GM23338 (cell line): ENCODE measurements around the gene PIGS. TPM values are rescaled to one million over a fixed set of nuclear protein-coding genes. Genes with fewer than 3 reads are reported as not detected.

Experiments used
- ATAC-seq: fragments of 200-7000 bp; cut with Tn5 transposase; 3 replicates; pipeline ENCODE4 v1.9.1; 2020
- DNase-seq: peaks from one replicate; pipeline ENCODE4 v3.0.0-alpha.2; 2015; ENCODE audit warnings: low spot score
- H2AFZ ChIP-seq: fragments of 200-600 bp; sonication (generic); 2 replicates; pipeline ENCODE4 v1.8.0; 2016; ENCODE audit warnings: antibody characterized with exemption, mild to moderate bottlenecking, moderate library complexity
- H3F3A ChIP-seq: fragments of 200-600 bp; sonication (generic); replicated peaks from 2 replicates; pipeline ENCODE4 v1.8.0; 2017; ENCODE audit warnings: antibody characterized with exemption, mixed run types, low read depth
- H3K27ac ChIP-seq: fragments of 200-600 bp; sonication (generic); 2 replicates; pipeline ENCODE4 v1.6.1; 2016; ENCODE audit warnings: low read depth
- H3K27me3 ChIP-seq: fragments of 200-600 bp; sonication (generic); 2 replicates; pipeline ENCODE4 v1.8.0; 2016; ENCODE audit warnings: mild to moderate bottlenecking, mixed run types, moderate library complexity; ENCODE audit not compliant: insufficient read depth
- H3K36me3 ChIP-seq: fragments of 200-600 bp; sonication (generic); 2 replicates; pipeline ENCODE4 v1.8.0; 2016; ENCODE audit warnings: mild to moderate bottlenecking; ENCODE audit not compliant: insufficient read depth
- H3K4me1 ChIP-seq: fragments of 200-600 bp; sonication (generic); 2 replicates; pipeline ENCODE4 v1.8.0; 2016; ENCODE audit warnings: mild to moderate bottlenecking, moderate library complexity; ENCODE audit not compliant: insufficient read depth
- H3K4me2 ChIP-seq: fragments of 200-600 bp; sonication (generic); 2 replicates; pipeline ENCODE4 v1.7.1; 2017; ENCODE audit warnings: mixed run types
- H3K4me3 ChIP-seq: fragments of 200-600 bp; sonication (generic); 2 replicates; pipeline ENCODE4 v1.6.1; 2016; ENCODE audit warnings: mixed run types
- H3K79me2 ChIP-seq: fragments of 200-600 bp; sonication (generic); replicated peaks from 2 replicates; pipeline ENCODE4 v1.8.0; 2017; ENCODE audit warnings: mild to moderate bottlenecking; ENCODE audit not compliant: insufficient read depth
- H3K9me2 ChIP-seq: fragments of 200-600 bp; sonication (generic); 2 replicates; pipeline ENCODE4 v1.8.0; 2017; ENCODE audit not compliant: insufficient read depth
- H4K20me1 ChIP-seq: fragments of 200-600 bp; sonication (generic); replicated peaks from 2 replicates; pipeline ENCODE4 v1.8.0; 2017; ENCODE audit warnings: mild to moderate bottlenecking; ENCODE audit not compliant: insufficient read depth
- H3K27ac Mint-ChIP-seq: 2 replicates; pipeline ENCODE4 v1.8.0; 2020; ENCODE audit warnings: inconsistent platforms, mild to moderate bottlenecking, moderate library complexity, mixed read lengths
- H3K27me3 Mint-ChIP-seq: 3 replicates; pipeline ENCODE4 v1.8.0; 2022; ENCODE audit warnings: low read depth, mild to moderate bottlenecking, moderate library complexity, mixed read lengths, inconsistent platforms; ENCODE audit not compliant: insufficient read depth, poor library complexity
- H3K36me3 Mint-ChIP-seq: 3 replicates; pipeline ENCODE4 v1.8.0; 2021; ENCODE audit warnings: low read depth, mild to moderate bottlenecking, inconsistent platforms, moderate library complexity, mixed read lengths
- H3K4me1 Mint-ChIP-seq: 3 replicates; pipeline ENCODE4 v1.8.0; 2020; ENCODE audit warnings: mild to moderate bottlenecking, inconsistent platforms, mixed read lengths
- H3K4me3 Mint-ChIP-seq: 3 replicates; pipeline ENCODE4 v1.8.0; 2021; ENCODE audit warnings: moderate library complexity, mild to moderate bottlenecking, inconsistent platforms, mixed read lengths
- H3K9me3 Mint-ChIP-seq: 3 replicates; pipeline ENCODE4 v1.8.0; 2020; ENCODE audit warnings: moderate library complexity, mild to moderate bottlenecking, inconsistent platforms, mixed read lengths
- CREB1 ChIP-seq: fragments of 250-450 bp; sonication (Bioruptor Pico); IDR thresholded peaks from 2 replicates; pipeline ENCODE4 v1.5.0; 2020; ENCODE audit warnings: low read depth, mild to moderate bottlenecking, moderate library complexity
- EZH2 ChIP-seq: fragments of 200-600 bp; sonication (generic); IDR thresholded peaks from one replicate; pipeline ENCODE4 v1.8.0; 2017; ENCODE audit warnings: antibody characterized with exemption, mild to moderate bottlenecking, low read depth; ENCODE audit not compliant: unreplicated experiment
- EZH2phosphoT487 ChIP-seq: fragments of 200-600 bp; sonication (generic); IDR thresholded peaks from one replicate; pipeline ENCODE4 v1.8.1; 2018; ENCODE audit warnings: antibody characterized with exemption; ENCODE audit not compliant: unreplicated experiment
- JUNB ChIP-seq: IDR thresholded peaks from one replicate; pipeline ENCODE4 v1.6.1; 2016; ENCODE audit warnings: antibody characterized with exemption; ENCODE audit not compliant: unreplicated experiment
- NANOG ChIP-seq: IDR thresholded peaks from 2 replicates; pipeline ENCODE4 v1.6.1; 2016; ENCODE audit warnings: antibody characterized with exemption, borderline replicate concordance
- POLR2AphosphoS5 ChIP-seq: IDR thresholded peaks from 2 replicates; pipeline ENCODE4 v1.6.1; 2016; ENCODE audit warnings: antibody characterized with exemption, low read depth
- STAT1 ChIP-seq: IDR thresholded peaks from one replicate; pipeline ENCODE4 v1.6.1; 2016; ENCODE audit warnings: antibody characterized with exemption; ENCODE audit not compliant: unreplicated experiment
- ZNF114 ChIP-seq: fragments of 250-450 bp; sonication (Bioruptor Pico); IDR thresholded peaks from 2 replicates; pipeline ENCODE4 v1.5.0; 2020; ENCODE audit warnings: mild to moderate bottlenecking, moderate library complexity
- ZNF331 ChIP-seq: fragments of 250-450 bp; sonication (Bioruptor Pico); IDR thresholded peaks from 2 replicates; pipeline ENCODE4 v1.5.0; 2020; ENCODE audit warnings: low read depth, mild to moderate bottlenecking, moderate library complexity
- polyA plus RNA-seq: library from polyadenylated mRNA; unstranded; fragments of >200 nt; fragmentation: Nextera tagmentation; extraction: Ambion mirVana; gene quantifications from 2 replicates; pipeline ENCODE4 v1.2.1, GENCODE V29; 2016
- total RNA-seq: library from RNA; depleted of rRNA; stranded (reverse); fragments of >200 nt; shearing (Covaris generic); gene quantifications from 2 replicates; pipeline ENCODE4 v1.2.3, GENCODE V29; 2014
- TF ChIP-seq, protein P1 (sequence below): IDR thresholded peaks from one replicate; pipeline ENCODE4 v1.6.1; 2018; ENCODE audit warnings: antibody characterized with exemption; ENCODE audit not compliant: unreplicated experiment
- TF ChIP-seq, protein P2 (sequence below): IDR thresholded peaks from 2 replicates; pipeline ENCODE4 v1.6.1; 2016; ENCODE audit warnings: antibody characterized with exemption
- TF ChIP-seq, protein P3 (sequence below), 2 experiments: fragments of 200-600 bp in 1 of 2; sonication (generic) in 1 of 2; conservative IDR thresholded peaks; 2 replicates each; pipeline versions ENCODE4 v1.5.1 to v1.6.1; 2016 to 2017; ENCODE audit warnings: antibody characterized with exemption in 2 of 2, low read depth in 2 of 2, mild to moderate bottlenecking in 2 of 2, moderate library complexity in 1 of 2

The PIGS gene
- total and polyA plus RNA-seq, 2 experiments from 2014 or later, result 16.4 to 53.2 TPM

DNA sequence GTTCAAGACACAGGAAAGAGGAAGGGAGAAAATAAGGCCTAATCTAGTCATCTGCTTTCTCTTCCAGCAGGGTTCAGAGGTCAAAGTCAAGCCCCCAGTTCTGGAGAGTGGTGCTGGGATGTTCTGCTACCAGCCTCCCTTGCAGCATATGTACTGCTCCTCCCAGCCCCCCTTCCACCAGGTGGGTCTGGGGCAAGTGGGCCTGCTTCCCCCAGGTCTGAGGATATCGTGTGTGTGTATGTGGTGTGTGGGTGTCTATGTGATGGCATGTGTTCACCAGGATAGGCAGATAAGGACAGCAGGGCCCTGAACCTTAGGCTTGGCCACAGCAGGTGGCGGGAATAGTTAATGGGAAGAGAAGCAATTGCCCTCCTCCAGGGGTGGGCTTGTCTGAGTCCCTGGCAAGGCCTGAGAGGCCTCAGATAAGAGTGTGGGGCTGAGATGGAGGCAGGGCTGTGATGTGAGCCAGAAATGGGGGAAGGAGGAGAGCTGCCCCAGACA is 44.1 kb downstream of the PIGS start:
- no peaks in the 10 kb centered on the region; the same call in 2 of the 3 replicates for H3K36me3 Mint-ChIP-seq
- no peak for ATAC-seq
- H3K4me2 ChIP-seq, result no peak overlapping the region
- H4K20me1 ChIP-seq, result no peaks in the 10 kb centered on the region
- H3K79me2 ChIP-seq, result no peaks in the 10 kb centered on the region
- TF ChIP-seq ZNF114 (no peak), EZH2 (no peak), POLR2AphosphoS5 (no peak), EZH2phosphoT487 (no peak)
- TF ChIP-seq, protein P1, sequence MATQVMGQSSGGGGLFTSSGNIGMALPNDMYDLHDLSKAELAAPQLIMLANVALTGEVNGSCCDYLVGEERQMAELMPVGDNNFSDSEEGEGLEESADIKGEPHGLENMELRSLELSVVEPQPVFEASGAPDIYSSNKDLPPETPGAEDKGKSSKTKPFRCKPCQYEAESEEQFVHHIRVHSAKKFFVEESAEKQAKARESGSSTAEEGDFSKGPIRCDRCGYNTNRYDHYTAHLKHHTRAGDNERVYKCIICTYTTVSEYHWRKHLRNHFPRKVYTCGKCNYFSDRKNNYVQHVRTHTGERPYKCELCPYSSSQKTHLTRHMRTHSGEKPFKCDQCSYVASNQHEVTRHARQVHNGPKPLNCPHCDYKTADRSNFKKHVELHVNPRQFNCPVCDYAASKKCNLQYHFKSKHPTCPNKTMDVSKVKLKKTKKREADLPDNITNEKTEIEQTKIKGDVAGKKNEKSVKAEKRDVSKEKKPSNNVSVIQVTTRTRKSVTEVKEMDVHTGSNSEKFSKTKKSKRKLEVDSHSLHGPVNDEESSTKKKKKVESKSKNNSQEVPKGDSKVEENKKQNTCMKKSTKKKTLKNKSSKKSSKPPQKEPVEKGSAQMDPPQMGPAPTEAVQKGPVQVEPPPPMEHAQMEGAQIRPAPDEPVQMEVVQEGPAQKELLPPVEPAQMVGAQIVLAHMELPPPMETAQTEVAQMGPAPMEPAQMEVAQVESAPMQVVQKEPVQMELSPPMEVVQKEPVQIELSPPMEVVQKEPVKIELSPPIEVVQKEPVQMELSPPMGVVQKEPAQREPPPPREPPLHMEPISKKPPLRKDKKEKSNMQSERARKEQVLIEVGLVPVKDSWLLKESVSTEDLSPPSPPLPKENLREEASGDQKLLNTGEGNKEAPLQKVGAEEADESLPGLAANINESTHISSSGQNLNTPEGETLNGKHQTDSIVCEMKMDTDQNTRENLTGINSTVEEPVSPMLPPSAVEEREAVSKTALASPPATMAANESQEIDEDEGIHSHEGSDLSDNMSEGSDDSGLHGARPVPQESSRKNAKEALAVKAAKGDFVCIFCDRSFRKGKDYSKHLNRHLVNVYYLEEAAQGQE, result no peak
- TF ChIP-seq, protein P2, sequence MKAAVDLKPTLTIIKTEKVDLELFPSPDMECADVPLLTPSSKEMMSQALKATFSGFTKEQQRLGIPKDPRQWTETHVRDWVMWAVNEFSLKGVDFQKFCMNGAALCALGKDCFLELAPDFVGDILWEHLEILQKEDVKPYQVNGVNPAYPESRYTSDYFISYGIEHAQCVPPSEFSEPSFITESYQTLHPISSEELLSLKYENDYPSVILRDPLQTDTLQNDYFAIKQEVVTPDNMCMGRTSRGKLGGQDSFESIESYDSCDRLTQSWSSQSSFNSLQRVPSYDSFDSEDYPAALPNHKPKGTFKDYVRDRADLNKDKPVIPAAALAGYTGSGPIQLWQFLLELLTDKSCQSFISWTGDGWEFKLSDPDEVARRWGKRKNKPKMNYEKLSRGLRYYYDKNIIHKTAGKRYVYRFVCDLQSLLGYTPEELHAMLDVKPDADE, result no peak
- peaks cover 19% of the 10 kb centered on the region for H3K27me3 Mint-ChIP-seq
- H3K36me3 ChIP-seq, result no peaks in the 10 kb centered on the region
- H3K27ac ChIP-seq, result no peak overlapping the region
- H3K4me1 Mint-ChIP-seq, result no peaks in the 10 kb centered on the region
- no peaks in the 10 kb centered on the region; the same call in 2 of the 3 replicates for H3K9me3 Mint-ChIP-seq
- H3F3A ChIP-seq, result no peaks in the 10 kb centered on the region
- H3K4me3 Mint-ChIP-seq, result no peak overlapping the region
- H3K27me3 ChIP-seq, result no peaks in the 10 kb centered on the region
- no peaks in the 10 kb centered on the region for H3K4me1 ChIP-seq
- no peak overlapping the region for H3K27ac Mint-ChIP-seq
- H2AFZ ChIP-seq, result no peak overlapping the region
- no peak for DNase-seq
- H3K4me3 ChIP-seq, result no peak overlapping the region
- H3K9me2 ChIP-seq, result no peaks in the 10 kb centered on the region

DNA sequence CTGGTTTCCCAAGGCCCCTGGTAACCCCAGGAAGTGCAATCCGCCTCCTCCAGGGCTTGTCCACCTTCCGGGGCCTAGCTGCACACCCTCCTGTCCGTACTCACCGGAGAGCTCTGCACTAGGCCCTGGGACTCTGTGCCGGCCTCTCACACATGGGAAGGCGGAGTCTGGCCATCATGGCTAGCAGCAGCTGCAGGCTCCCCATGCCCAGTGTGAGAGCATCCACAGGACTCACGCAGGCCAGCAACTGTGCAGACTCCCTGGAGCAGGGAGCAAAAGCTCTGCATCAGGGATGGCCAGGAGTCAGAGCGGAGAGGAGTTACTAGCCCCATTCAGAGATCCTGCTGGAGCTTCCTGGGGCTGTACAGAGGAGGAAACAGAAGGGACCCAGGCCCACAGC is 44.9 kb downstream of the PIGS start:
- Histone ChIP-seq H2AFZ (no peak overlapping the region), H3K79me2 (no peaks in the 10 kb centered on the region), H3K4me1 (no peaks in the 10 kb centered on the region), H3F3A (no peaks in the 10 kb centered on the region), H3K36me3 (no peaks in the 10 kb centered on the region), H4K20me1 (no peaks in the 10 kb centered on the region), H3K4me3 (no peak overlapping the region), H3K4me2 (no peak overlapping the region), H3K27ac (no peak overlapping the region), H3K9me2 (no peaks in the 10 kb centered on the region), H3K27me3 (no peaks in the 10 kb centered on the region)
- Mint-ChIP-seq H3K4me1 (no peaks in the 10 kb centered on the region; the same call in 2 of the 3 replicates), H3K36me3 (no peaks in the 10 kb centered on the region; the same call in 2 of the 3 replicates), H3K9me3 (no peaks in the 10 kb centered on the region; the same call in 2 of the 3 replicates), H3K4me3 (no peak overlapping the region), H3K27ac (no peak overlapping the region), H3K27me3 (peaks cover 21% of the 10 kb centered on the region)
- no peak for ATAC-seq
- DNase-seq, result no peak
- TF ChIP-seq NANOG, result no peak
- TF ChIP-seq STAT1, result no peak
- TF ChIP-seq, protein P3, sequence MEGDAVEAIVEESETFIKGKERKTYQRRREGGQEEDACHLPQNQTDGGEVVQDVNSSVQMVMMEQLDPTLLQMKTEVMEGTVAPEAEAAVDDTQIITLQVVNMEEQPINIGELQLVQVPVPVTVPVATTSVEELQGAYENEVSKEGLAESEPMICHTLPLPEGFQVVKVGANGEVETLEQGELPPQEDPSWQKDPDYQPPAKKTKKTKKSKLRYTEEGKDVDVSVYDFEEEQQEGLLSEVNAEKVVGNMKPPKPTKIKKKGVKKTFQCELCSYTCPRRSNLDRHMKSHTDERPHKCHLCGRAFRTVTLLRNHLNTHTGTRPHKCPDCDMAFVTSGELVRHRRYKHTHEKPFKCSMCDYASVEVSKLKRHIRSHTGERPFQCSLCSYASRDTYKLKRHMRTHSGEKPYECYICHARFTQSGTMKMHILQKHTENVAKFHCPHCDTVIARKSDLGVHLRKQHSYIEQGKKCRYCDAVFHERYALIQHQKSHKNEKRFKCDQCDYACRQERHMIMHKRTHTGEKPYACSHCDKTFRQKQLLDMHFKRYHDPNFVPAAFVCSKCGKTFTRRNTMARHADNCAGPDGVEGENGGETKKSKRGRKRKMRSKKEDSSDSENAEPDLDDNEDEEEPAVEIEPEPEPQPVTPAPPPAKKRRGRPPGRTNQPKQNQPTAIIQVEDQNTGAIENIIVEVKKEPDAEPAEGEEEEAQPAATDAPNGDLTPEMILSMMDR (conservative IDR thresholded peaks at IDR 0.05; ENCODE audit: low read depth in 2 of 2), result no peak
- no peak for TF ChIP-seq JUNB
- TF ChIP-seq CREB1 (CRISPR knock-in tag), result no peak
- no peak for TF ChIP-seq ZNF331 (CRISPR knock-in tag)
- TF ChIP-seq, protein P2, result no peak
- TF ChIP-seq EZH2, result no peak
